Activated gamma-delta T cell (primary cell): ENCODE measurements around the gene EPHB4.
"Not testable (repeated sequence)": the region's sequence is repeated elsewhere in the genome, so short reads cannot be mapped to it uniquely, and the experiment has no call there.

Experiments
- DNase-seq: peaks from one replicate; lab custom pipeline; 2025; lab: John Stamatoyannopoulos, UW

Gene EPHB4

DNA sequence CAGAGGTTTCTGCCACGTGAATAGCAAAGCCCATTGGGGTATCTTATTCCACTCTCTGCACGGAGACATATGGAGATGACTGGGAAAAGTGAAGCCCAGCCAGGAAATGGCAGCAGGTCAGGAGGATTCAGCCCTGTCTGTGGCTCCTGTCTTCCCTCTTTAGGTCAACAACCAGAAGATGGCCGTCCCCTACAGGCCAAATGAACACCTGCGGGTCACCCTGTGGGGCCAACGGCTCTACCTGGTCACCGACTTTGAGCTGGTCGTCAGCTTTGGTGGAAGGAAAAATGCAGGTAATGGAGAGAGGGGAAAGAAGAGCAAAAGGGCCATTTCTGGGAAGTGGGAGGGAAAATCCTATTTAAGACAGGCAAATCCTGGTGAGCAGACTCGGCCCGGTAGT lies 38.3 kb downstream of the EPHB4 start:
- no peak for DNase-seq

DNA sequence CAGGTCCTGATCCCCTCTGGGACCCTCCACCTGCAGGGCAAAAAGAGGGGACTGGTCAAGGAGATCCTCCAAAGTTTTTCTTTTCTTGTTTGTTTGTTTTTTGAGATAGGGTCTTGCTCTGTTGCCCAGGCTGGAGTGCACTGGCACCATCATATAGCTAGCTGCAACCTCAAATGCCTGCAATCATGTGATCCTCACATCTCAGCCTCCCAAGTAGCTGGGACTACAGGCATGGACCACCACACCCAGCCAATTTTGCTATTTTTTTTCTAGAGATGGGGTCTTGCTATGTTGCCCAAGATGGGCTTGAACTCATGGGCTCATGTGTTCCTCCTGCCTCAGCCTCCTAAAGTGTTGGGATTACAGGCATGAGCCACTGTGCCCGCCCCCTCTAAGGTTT lies 41.0 kb downstream of the EPHB4 start:
- DNase-seq, result no peak

DNA sequence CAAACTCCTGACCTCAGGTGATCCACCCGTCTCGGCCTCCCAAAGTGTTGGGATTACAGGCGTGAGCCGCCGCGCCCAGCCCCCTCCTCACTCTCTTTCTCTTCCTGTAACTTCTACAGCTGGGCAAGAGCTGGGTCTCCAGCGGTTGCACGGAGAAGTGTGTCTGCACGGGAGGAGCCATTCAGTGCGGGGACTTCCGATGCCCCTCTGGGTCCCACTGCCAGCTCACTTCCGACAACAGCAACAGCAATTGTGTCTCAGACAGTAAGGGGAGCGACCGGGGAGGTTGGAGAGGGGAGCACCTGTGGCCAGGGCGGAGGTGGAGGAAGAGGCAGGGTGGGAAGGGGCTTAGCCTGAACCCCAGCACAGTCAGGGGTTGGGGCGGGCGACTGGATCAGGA lies 41.4 kb downstream of the EPHB4 start:
- DNase-seq, result no peak

DNA sequence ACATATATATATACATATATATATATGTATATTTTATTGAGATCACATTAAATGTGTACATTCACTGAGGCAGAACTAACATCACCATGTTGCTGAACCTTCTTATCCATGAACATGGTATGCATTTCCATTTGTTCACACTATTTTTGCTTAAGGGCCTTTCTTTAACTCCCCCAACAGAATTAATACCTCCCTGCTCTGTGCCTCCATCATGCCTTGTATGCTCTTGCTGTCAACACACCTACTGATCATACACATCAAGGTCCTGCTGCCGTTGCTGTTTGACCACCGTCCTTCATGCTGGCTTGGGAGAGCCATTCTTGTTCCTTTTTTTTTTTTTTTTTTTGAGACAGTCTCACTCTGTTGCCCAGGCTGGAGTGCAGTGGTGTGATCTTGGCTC lies 43.5 kb downstream of the EPHB4 start:
- no peak for DNase-seq

DNA sequence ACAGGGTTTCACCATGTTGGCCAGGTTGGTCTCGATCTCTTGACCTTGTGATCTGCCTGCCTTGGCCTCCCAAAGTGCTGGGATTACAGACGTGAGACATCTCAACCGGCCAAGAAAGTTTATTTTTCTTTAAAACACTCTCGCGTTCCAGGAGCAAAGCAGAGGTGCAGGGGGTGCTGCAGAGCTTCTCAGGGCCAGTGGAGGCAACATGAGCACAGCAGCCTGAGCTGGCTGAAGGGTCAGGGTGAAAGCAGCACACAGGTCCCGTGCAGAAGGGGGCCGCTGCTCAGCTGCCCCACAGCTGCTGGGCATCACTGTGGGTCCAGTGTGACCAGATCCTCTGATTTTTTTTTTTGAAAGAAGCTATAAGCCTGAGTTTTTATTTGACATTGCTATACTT lies 46.1 kb downstream of the EPHB4 start:
- no peak for DNase-seq

DNA sequence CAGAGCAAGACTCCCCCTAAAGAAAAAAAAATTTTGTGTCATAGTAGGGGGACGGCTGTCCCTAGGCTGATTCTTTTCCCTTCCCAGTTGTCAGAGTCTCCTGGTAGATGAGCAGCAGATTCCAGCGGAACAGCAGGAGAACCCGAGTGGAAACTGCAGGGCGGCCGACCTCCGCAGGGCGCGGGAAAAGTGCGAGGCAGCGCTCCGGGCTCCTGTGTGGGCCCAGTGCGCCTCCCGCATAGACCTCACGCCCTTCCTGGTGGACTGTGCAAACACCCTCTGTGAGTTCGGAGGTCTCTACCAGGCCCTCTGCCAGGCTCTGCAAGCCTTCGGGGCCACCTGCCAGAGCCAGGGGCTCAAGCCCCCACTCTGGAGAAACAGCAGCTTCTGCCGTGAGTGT lies 48.0 kb downstream of the EPHB4 start:
- DNase-seq, result no peak

DNA sequence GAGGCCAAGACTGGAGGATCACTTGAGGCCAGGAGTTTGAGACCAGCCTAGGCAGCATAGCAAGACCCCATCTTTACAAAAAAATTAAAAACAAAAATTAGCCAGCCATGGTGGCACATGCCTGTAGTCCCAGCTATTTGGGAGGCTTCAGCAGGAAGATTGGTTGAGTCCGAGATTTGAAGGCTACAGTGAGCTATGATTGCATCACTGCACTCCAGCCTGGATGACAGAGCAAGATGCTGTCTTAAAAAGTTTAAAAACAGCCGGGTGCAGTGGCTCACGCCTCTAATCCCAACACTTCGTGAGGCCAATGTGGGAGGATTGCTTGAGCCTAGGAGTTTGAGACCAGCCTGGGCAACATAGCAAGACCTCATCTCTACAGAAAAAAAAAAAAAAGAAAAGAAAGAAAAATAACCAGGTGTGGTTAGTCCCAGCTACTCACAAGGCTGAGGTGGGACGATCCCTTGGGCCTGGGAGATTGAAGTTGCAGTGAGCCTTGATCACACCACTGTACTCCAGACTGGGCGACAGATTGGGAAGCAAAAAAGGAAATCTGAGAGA lies 49.2 kb downstream of the EPHB4 start:
- no peak for DNase-seq

DNA sequence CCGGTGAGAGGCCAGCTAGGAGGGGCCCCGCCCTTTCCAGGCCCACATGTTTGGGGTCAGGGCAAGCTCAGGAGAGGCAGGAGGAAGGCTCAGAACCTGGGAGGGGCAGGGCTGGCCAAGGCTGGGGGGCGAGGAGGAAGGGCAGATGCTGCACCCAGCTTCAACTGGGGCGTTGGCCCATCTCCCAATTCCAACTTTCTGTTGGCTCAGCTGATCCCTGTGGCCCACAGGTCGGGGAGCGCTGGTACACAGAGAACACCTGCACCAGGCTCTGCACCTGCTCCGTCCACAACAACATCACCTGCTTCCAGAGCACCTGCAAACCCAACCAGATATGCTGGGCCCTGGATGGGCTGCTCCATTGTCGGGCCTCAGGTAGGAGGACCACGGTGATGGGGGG lies 53.8 kb downstream of the EPHB4 start:
- no peak for DNase-seq

DNA sequence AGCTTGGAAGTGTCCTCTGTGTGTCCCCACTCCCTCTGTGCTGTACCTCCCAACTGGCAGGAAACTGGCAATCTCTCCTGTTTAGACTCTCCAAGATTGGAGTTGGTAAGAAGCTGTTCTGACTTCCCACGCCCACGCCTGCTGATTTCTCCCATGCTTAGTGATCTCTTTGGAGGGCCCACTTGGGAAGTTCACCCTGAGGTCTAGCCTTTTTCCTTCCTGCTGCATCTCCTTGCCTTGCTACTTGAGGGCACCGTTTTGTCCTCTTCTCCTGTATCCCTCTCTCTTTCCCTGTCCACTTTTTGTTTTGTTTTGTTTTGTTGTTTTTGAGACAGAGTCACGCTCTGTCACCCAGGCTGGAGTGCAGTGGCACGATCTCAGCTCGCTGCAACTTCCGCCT lies 58.5 kb downstream of the EPHB4 start:
- DNase-seq, result no peak

DNA sequence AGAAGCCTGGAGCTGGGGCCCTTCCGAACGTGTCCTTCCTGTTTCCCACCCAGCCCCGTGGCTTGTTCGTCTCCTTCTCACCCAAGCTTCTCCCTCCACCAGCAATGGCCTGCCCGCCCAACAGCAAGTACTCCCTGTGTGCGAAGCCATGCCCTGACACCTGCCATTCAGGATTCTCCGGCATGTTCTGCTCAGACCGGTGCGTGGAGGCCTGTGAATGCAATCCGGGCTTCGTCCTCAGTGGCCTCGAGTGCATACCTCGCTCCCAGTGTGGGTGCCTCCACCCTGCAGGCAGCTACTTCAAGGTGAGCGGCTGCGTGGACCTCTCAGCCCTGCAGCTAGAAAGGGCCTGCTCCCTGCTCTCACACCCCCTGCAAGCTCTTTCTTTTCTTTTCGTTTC lies 62.1 kb downstream of the EPHB4 start:
- no peak for DNase-seq

DNA sequence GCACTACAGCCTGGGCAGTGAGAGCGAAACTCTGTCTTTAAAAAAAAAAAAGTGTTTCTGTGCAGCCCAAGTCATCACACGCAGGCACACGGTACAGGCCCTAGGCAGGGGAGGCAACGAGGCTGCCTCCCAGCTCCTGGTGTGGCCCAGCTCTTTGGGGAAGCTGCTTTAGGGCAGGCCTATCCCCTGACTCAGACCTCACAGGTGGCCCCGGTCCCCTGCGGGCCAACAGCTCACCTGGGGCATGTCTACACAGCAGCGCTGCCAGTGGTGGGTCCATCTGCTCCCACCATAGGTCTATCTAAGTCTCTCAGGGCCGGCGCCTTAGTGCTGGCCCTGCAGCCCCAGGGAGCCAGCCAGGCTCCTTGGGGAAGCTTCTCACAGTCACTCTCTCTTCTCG lies 62.5 kb downstream of the EPHB4 start:
- no peak for DNase-seq

DNA sequence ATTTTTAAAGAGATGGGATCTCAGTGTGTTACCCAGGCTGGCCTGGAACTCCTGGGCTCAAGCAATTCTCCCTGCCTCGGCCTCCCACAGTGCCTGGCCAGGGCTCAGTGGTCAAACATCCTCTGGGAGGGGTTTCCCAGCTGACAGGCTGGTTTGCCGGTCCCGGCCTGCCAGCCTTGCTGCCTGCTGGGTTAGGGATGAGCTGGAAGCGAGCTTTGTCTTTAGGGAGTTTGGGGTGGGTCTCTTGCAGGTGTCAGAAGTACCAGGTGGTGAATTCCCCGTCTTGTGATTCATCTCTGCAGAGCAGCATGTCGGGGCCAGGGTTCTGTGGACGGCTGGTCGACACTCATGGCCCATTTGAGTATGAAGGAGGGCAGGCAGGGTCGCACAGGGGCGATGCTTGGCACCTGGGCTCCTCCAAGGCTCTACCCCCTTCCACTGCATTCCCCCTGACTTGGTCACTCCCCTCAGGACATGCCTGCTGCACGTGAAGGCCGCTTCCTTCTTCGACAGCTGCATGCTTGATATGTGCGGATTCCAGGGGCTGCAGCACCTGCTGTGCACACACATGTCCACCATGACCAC lies 63.7 kb downstream of the EPHB4 start:
- no peak for DNase-seq

DNA sequence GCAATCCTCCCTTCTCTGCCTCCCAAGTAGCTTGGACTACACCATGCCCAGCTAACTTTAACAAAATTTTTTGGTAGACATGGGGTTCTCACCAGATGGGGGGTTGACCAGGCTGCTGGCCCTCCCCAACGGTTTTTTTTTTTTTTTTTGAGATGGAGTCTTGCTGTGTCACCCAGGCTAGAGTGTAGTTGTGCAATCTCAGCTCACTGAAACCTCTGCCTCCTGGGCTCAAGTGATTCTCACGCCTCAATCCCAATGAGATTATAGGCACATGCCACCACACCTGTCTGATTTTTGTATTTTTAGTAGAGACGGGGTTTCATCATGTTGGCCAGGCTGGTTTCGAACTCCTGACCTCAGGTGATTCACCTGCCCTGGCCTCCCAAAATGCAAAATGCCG lies 64.5 kb downstream of the EPHB4 start:
- not testable (repeated sequence) for DNase-seq

DNA sequence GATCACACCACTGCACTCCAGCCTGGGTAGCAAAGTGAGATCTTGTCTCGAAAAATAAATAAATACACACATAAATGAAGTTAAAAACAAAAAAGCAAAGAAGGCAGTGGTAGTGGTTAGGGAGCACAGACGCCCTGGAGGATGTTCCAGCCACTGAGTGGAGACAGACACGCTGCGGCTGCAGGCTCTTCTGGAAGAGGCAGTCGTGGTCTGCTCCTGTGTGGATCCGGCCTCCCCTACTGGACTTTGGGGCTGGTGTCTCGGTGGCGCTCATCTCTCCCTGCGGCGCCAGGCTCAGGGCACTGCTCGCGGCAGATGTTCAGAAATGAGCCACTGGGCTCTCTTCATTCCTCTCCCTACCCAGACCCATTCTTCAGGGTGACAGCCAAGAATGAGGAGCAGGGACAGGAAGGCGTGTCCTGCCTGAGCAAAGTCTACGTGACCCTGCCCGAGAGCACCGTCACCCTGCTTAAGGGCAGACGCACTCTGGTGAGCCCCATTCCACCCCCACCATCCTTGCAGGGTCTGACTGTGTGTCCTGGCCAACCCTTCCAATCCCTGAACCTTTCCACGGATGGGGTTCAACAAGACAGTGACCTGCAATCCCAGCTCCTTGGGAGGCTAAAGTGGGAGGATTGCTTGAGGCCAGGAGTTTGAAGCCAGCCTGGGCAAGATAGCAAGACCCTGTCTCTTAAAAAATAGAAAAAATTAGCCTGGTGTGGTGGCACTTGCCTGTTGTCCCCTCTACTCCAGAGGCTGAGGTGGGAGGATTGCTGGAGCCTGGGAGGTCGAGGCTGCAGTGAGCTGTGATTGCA lies 67.8 kb downstream of the EPHB4 start:
- DNase-seq, result no peak

DNA sequence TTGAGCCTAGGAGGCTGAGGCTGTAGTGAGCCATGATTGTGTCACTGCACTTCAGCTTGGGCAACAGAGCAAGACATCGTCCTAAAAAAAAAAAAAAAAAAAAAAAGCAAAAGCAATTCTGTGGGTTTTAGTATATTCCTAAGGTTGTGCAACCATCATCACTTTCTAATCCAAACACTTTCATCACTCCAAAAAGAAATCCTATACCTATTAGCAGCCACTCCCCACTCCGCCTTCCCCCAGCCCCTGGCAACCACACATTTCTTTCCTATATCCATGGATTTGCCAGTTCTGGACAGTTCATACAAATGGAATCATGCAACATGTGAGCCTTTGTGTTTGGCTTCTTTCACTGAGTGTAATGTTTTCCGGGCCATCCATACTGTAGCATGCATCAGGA lies 73.6 kb downstream of the EPHB4 start:
- DNase-seq, result no peak

DNA sequence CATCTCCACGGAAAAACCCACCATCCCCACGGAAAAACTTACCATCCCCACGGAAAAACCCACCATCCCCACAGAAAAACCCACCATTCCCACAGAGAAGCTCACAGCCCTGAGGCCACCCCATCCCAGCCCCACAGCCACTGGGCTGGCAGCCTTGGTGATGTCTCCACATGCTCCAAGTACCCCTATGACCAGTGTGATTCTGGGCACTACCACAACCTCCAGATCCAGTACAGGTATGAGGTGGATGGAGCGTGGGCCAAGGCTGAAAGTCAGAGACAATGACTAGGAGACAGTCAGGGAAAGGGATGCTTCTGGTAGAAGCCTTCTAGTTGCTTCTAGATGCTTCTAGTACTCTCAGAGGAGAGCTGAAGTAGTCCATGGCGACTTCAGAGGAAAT lies 74.3 kb downstream of the EPHB4 start:
- DNase-seq, result no peak
